Aorta (tissue), 5 donors: ENCODE results near the gene NYNRIN. TPM values are rescaled to one million over a fixed set of nuclear protein-coding genes. Genes with fewer than 3 reads are reported as not detected.

Source experiments
- ATAC-seq: fragments of 200-7000 bp; cut with Tn5 transposase; one replicate; pipeline ENCODE4 v1.9.1; 2022; ENCODE audit warnings: moderate library complexity; ENCODE audit not compliant: low FRiP score
- DNase-seq, 2 donors: peaks; one replicate each; pipeline ENCODE4 v3.0.0-alpha.2; 2020
- H3K27ac ChIP-seq, 2 donors: one replicate each; pipeline ENCODE4 v1.5.1; 2013; ENCODE audit warnings: low read length in 2 of 2, mild to moderate bottlenecking in 2 of 2, moderate library complexity in 2 of 2, control low read depth in 1 of 2, inconsistent platforms in 1 of 2, low read depth in 1 of 2
- H3K27me3 ChIP-seq, 2 donors: one replicate each; pipeline ENCODE4 v1.6.1; 2013; ENCODE audit warnings: control low read depth in 1 of 2, low read length in 1 of 2, mild to moderate bottlenecking in 1 of 2, moderate library complexity in 1 of 2; ENCODE audit not compliant: insufficient read depth in 2 of 2, control insufficient read depth in 1 of 2
- H3K36me3 ChIP-seq, 2 donors: one replicate each; pipeline ENCODE4 v1.6.1; 2013; ENCODE audit warnings: control low read depth in 1 of 2, low read length in 1 of 2, mild to moderate bottlenecking in 1 of 2; ENCODE audit not compliant: insufficient read depth in 2 of 2, control insufficient read depth in 1 of 2
- H3K4me1 ChIP-seq, 2 donors: one replicate each; pipeline ENCODE4 v1.6.1; 2013; ENCODE audit warnings: low read length in 2 of 2, control low read depth in 1 of 2, mild to moderate bottlenecking in 1 of 2, moderate library complexity in 1 of 2; ENCODE audit not compliant: insufficient read depth in 2 of 2, control insufficient read depth in 1 of 2
- H3K4me3 ChIP-seq, 2 donors: one replicate each; pipeline ENCODE4 v1.5.1; 2013; ENCODE audit warnings: low read length in 2 of 2, control low read depth in 1 of 2, mild to moderate bottlenecking in 1 of 2
- H3K9me3 ChIP-seq: one replicate; pipeline ENCODE4 v1.6.1; 2013; ENCODE audit warnings: mild to moderate bottlenecking, low read length; ENCODE audit not compliant: control insufficient read depth
- WGBS, 2 donors: extraction: QIAGEN DNeasy Blood & Tissue Kit; methylation state at CpG; one replicate each; pipeline ENCODE4 v1.1.7; 2013; 5-methylcytosine and 5-hydroxymethylcytosine counted together
- intact Hi-C, 2 donors: fragments of 100-400 bp; cut with DNase I; formaldehyde crosslinking; loops; one replicate each; pipeline versions ENCODE4 v1.14.2 to v1.15.0; 2022
- polyA plus RNA-seq, 2 donors: library from polyadenylated mRNA; stranded (reverse); fragments of 200-250 nt; gene quantifications; one replicate each; pipeline ENCODE4 v1.2.3, GENCODE V29; 2013
- total RNA-seq, 2 donors: library from RNA; stranded (reverse); fragmentation: NEBNext Ultra II Directional; extraction: Animal tissue kit (Norgen Biotek cat#: 25700); gene quantifications; one replicate each; pipeline ENCODE4 v1.2.1, GENCODE V29; 2021
- donor health status: healthy with polysubstance abuse.
- donor health status: Bipolar disorder and iron deficiency.
- donor health status: DM: no; HTN: no; CAD: no.
- donor health status: DM: no; HTN: no; CAD: no.
- donor health status: DM: yes; HTN: yes; CAD: no.

Gene NYNRIN
- total and polyA plus RNA-seq, 4 donors, result 1.8 to 31.6 (median 8.2) TPM

GRCh38 chr14:24395609-24396582, 2.9 kb upstream of the NYNRIN start:
- intact Hi-C loops, result no loop called here
- 64 to 66% methylated on average over 8 of the region's 8 CpGs for WGBS, 2 donors
- H3K27ac ChIP-seq, result no peak overlapping the region
- H3K27me3 ChIP-seq, result no peaks in the 10 kb centered on the region
- DNase-seq (peak in 1 of 2 donors; percentile 44), ATAC-seq (no peak)
- no peaks in the 10 kb centered on the region for H3K9me3 ChIP-seq
- H3K4me3 ChIP-seq, result no peak overlapping the region
- no peaks in the 10 kb centered on the region for H3K36me3 ChIP-seq
- H3K4me1 ChIP-seq, result no peaks in the 10 kb centered on the region

GRCh38 chr14:24397639-24398292, 1.0 kb upstream of the NYNRIN start:
- no peaks in the 10 kb centered on the region for H3K4me1 ChIP-seq
- DNase-seq (no peak), ATAC-seq (no peak)
- no peaks in the 10 kb centered on the region for H3K27me3 ChIP-seq
- no peaks in the 10 kb centered on the region for H3K9me3 ChIP-seq
- no peaks in the 10 kb centered on the region for H3K36me3 ChIP-seq
- WGBS, 2 donors, result 57% methylated on average over 6 of the region's 6 CpGs
- intact Hi-C loops, result loop anchor here in 1 of 2 donors (2.0 kb wide), 1 partner anchor 29 kb away; the partner anchor contains the start of gene NFATC4
- no peak overlapping the region for H3K27ac ChIP-seq
- no peak overlapping the region for H3K4me3 ChIP-seq

- Histone ChIP-seq H3K9me3 (no peaks in the 10 kb centered on the region), H3K4me1 (no peaks in the 10 kb centered on the region), H3K4me3 (peak overlapping the region; percentile 58 to 93), H3K27me3 (no peaks in the 10 kb centered on the region), H3K36me3 (no peaks in the 10 kb centered on the region), H3K27ac (no peak overlapping the region)
- peak; percentile 53 for ATAC-seq
- 0 to 5% methylated on average over 7 of the region's 7 CpGs for WGBS, 2 donors
- intact Hi-C loops, result loop anchor here in 1 of 2 donors (2.0 kb wide), 1 partner anchor 29 kb away; the partner anchor contains the start of gene NFATC4
- no peak for DNase-seq
Observed at GRCh38 chr14:24398293-24398652, 530 bp upstream of the NYNRIN start.

- 4 to 7% methylated on average over 7 to 8 of the region's 8 CpGs for WGBS, 2 donors
- no peaks in the 10 kb centered on the region for H3K4me1 ChIP-seq
- H3K9me3 ChIP-seq, result no peaks in the 10 kb centered on the region
- intact Hi-C loops, result loop anchor here in 1 of 2 donors (1.0 to 2.0 kb wide), 2 partner anchors 31 to 48 kb away; partner anchors contain the start of gene NFATC4
- no peak for DNase-seq
- H3K27ac ChIP-seq, result no peak overlapping the region
- no peaks in the 10 kb centered on the region for H3K27me3 ChIP-seq
- peak overlapping the region; percentile 58 to 93 for H3K4me3 ChIP-seq
- peak; percentile 20 for ATAC-seq
- H3K36me3 ChIP-seq, result no peaks in the 10 kb centered on the region
Observed at GRCh38 chr14:24399447-24399822, 632 bp downstream of the NYNRIN start.

- H3K9me3 ChIP-seq, result no peaks in the 10 kb centered on the region
- no peaks in the 10 kb centered on the region for H3K4me1 ChIP-seq
- 37 to 49% methylated on average over 4 of the region's 4 CpGs for WGBS, 2 donors
- peak in 1 of 2 donors; percentile 49 for DNase-seq
- H3K36me3 ChIP-seq, result no peaks in the 10 kb centered on the region
- H3K27me3 ChIP-seq, result no peaks in the 10 kb centered on the region
- H3K27ac ChIP-seq, result no peak overlapping the region
- intact Hi-C loops, result loop anchor here in 1 of 2 donors (1.0 to 2.0 kb wide), 2 partner anchors 31 to 49 kb away; partner anchors contain the start of gene NFATC4
- no peak for ATAC-seq
- H3K4me3 ChIP-seq, result no peak overlapping the region
Observed at GRCh38 chr14:24399999-24400718, 1.4 kb downstream of the NYNRIN start.

- intact Hi-C loops, result no loop called here
- H3K4me3 ChIP-seq, result no peak overlapping the region
- no peak overlapping the region for H3K27ac ChIP-seq
- H3K36me3 ChIP-seq, result no peaks in the 10 kb centered on the region
- DNase-seq (no peak), ATAC-seq (no peak)
- no peaks in the 10 kb centered on the region for H3K27me3 ChIP-seq
- no peaks in the 10 kb centered on the region for H3K9me3 ChIP-seq
- H3K4me1 ChIP-seq, result no peaks in the 10 kb centered on the region
- WGBS, 2 donors, result 56 to 66% methylated on average over 8 to 9 of the region's 9 CpGs
Observed at GRCh38 chr14:24401810-24402702, 3.3 kb downstream of the NYNRIN start.

GRCh38 chr14:24403294-24403998, 4.6 kb downstream of the NYNRIN start:
- ATAC-seq (no peak), DNase-seq (no peak)
- H3K9me3 ChIP-seq, result no peaks in the 10 kb centered on the region
- H3K36me3 ChIP-seq, result no peaks in the 10 kb centered on the region
- no peak overlapping the region for H3K27ac ChIP-seq
- no peaks in the 10 kb centered on the region for H3K27me3 ChIP-seq
- intact Hi-C loops, result no loop called here
- H3K4me1 ChIP-seq, result no peaks in the 10 kb centered on the region
- H3K4me3 ChIP-seq, result no peak overlapping the region
- WGBS, 2 donors, result 27 to 37% methylated on average over 7 of the region's 7 CpGs
